Astrocyte of the hippocampus (primary cell): ENCODE results near the gene ATP10B.
A peak's percentile ranks its signal among the peaks of the same experiment; 100 is the strongest.
"Not testable (repeated sequence)": the region's sequence is repeated elsewhere in the genome, so short reads cannot be mapped to it uniquely, and the experiment has no call there.

Experiments
- DNase-seq: peaks from one replicate; pipeline ENCODE4 v3.0.0; 2011; ENCODE audit warnings: low read depth, low spot score

ATP10B gene

GRCh38 chr5:160852049-160852448 is at the start of gene ATP10B:
Gene ATP10B (minus strand): TSS chr5:160852211. CDS start chr5:160688074, 164,137 bp downstream.
- no peak for DNase-seq

GRCh38 chr5:160901656-160902055 is 49.6 kb upstream of the ATP10B start:
- no peak for DNase-seq

GRCh38 chr5:160899735-160900134 is 47.7 kb upstream of the ATP10B start:
- DNase-seq = no peak

GRCh38 chr5:160893180-160893964 is 41.4 kb upstream of the ATP10B start:
- not testable (repeated sequence) for DNase-seq

GRCh38 chr5:160887780-160888179 is 35.8 kb upstream of the ATP10B start:
- no peak for DNase-seq

- DNase-seq = not testable (repeated sequence)
These were observed 21.7 kb upstream of the ATP10B start for GRCh38 chr5:160873560-160874200.

- DNase-seq = no peak
These were observed 18.0 kb upstream of the ATP10B start for GRCh38 chr5:160869989-160870521.

- no peak for DNase-seq
These were observed 16.0 kb upstream of the ATP10B start for GRCh38 chr5:160867976-160868375.

- no peak for DNase-seq
These were observed 560 bp downstream of the ATP10B start for GRCh38 chr5:160851451-160851850.

- DNase-seq = no peak
These were observed 1.6 kb downstream of the ATP10B start for GRCh38 chr5:160850421-160850820.

- DNase-seq = no peak
These were observed 4.4 kb downstream of the ATP10B start for GRCh38 chr5:160847526-160848085.

- no peak for DNase-seq
These were observed 5.4 kb downstream of the ATP10B start for GRCh38 chr5:160846642-160847041.

GRCh38 chr5:160844177-160844576 is 7.8 kb downstream of the ATP10B start:
- no peak for DNase-seq

GRCh38 chr5:160843240-160843639 is 8.8 kb downstream of the ATP10B start:
- peak; percentile 1 for DNase-seq

- no peak for DNase-seq
These were observed 14.0 kb downstream of the ATP10B start for GRCh38 chr5:160837749-160838593.

GRCh38 chr5:160837211-160837610 is 14.8 kb downstream of the ATP10B start:
- no peak for DNase-seq

- DNase-seq = no peak
These were observed 16.0 kb downstream of the ATP10B start for GRCh38 chr5:160835818-160836528.

GRCh38 chr5:160835376-160835775 is 16.6 kb downstream of the ATP10B start:
- no peak for DNase-seq

- DNase-seq = no peak
These were observed 18.2 kb downstream of the ATP10B start for GRCh38 chr5:160833806-160834205.

- no peak for DNase-seq
These were observed 20.2 kb downstream of the ATP10B start for GRCh38 chr5:160831801-160832200.
